Neutrophil (primary cell): Measurements from ENCODE around the gene COL4A1.

Experiments
- H3K27ac ChIP-seq: fragments of 200-600 bp; sonication (generic); 2 replicates; pipeline ENCODE4 v1.5.1; 2016; ENCODE audit warnings: mild to moderate bottlenecking, moderate library complexity
- H3K27me3 ChIP-seq: fragments of 200-600 bp; sonication (generic); 2 replicates; pipeline ENCODE4 v1.6.0; 2016; ENCODE audit warnings: mild to moderate bottlenecking
- H3K36me3 ChIP-seq: fragments of 200-600 bp; sonication (generic); 2 replicates; pipeline ENCODE4 v1.5.1; 2017
- H3K4me1 ChIP-seq, 2 experiments: fragments of 200-600 bp in 1 of 2; sonication (generic) in 1 of 2; 1 replicate in 1 of 2; 2 replicates in 1 of 2; pipeline versions ENCODE4 v1.5.1 to v1.6.1; 2013 to 2016; ENCODE audit warnings: low read depth in 1 of 2, low read length in 1 of 2, mild to moderate bottlenecking in 1 of 2, moderate library complexity in 1 of 2; ENCODE audit not compliant: control insufficient read depth in 1 of 2, insufficient read depth in 1 of 2
- H3K4me3 ChIP-seq, 2 experiments: fragments of 200-600 bp in 1 of 2; sonication (generic) in 1 of 2; 1 replicate in 1 of 2; 2 replicates in 1 of 2; pipeline ENCODE4 v1.5.1; 2013 to 2016; ENCODE audit warnings: low read depth in 1 of 2, low read length in 1 of 2, mild to moderate bottlenecking in 1 of 2, moderate library complexity in 1 of 2
- H3K9me3 ChIP-seq: fragments of 200-600 bp; sonication (generic); 2 replicates; pipeline ENCODE4 v1.5.1; 2016
- CTCF ChIP-seq: fragments of 200-600 bp; sonication (generic); IDR thresholded peaks from 2 replicates; pipeline ENCODE4 v1.5.1; 2016; ENCODE audit warnings: antibody characterized with exemption

COL4A1 gene

GRCh38 chr13:110129076-110129475 is 177.9 kb downstream of the COL4A1 start:
- no peak overlapping the region for H3K4me3 ChIP-seq
- no peaks in the 10 kb centered on the region for H3K9me3 ChIP-seq
- H3K36me3 ChIP-seq: no peaks in the 10 kb centered on the region
- no peak for TF ChIP-seq CTCF
- H3K27me3 ChIP-seq: peaks cover 11% of the 10 kb centered on the region
- H3K27ac ChIP-seq: no peak overlapping the region
- peaks cover 7 to 11% of the 10 kb centered on the region in 2 experiments for H3K4me1 ChIP-seq

- no peak overlapping the region for H3K27ac ChIP-seq
Observed at GRCh38 chr13:110128546-110128945, 178.4 kb downstream of the COL4A1 start.

GRCh38 chr13:110127986-110128511 is 178.9 kb downstream of the COL4A1 start:
- Histone ChIP-seq H3K27ac (no peak overlapping the region), H3K36me3 (no peaks in the 10 kb centered on the region), H3K4me1 (peaks cover 7 to 11% of the 10 kb centered on the region in 2 experiments), H3K27me3 (peaks cover 18% of the 10 kb centered on the region), H3K4me3 (no peak overlapping the region), H3K9me3 (no peaks in the 10 kb centered on the region)
- no peak for TF ChIP-seq CTCF

More at GRCh38 chr13:110128546-110128945, 178.4 kb downstream of the COL4A1 start:
- no peak for TF ChIP-seq CTCF
- no peaks in the 10 kb centered on the region for H3K36me3 ChIP-seq
- H3K27me3 ChIP-seq: peaks cover 13% of the 10 kb centered on the region
- no peaks in the 10 kb centered on the region for H3K9me3 ChIP-seq
- no peak overlapping the region for H3K4me3 ChIP-seq
- H3K4me1 ChIP-seq: peaks cover 7 to 11% of the 10 kb centered on the region in 2 experiments

- H3K27me3 ChIP-seq: peaks cover 33% of the 10 kb centered on the region
- H3K36me3 ChIP-seq: no peaks in the 10 kb centered on the region
- no peak overlapping the region for H3K4me3 ChIP-seq
- no peak overlapping the region for H3K27ac ChIP-seq
- peaks cover 7 to 11% of the 10 kb centered on the region in 2 experiments for H3K4me1 ChIP-seq
- TF ChIP-seq CTCF: no peak
- no peaks in the 10 kb centered on the region for H3K9me3 ChIP-seq
Observed at GRCh38 chr13:110126391-110126961, 180.5 kb downstream of the COL4A1 start.

- no peaks in the 10 kb centered on the region for H3K9me3 ChIP-seq
- no peaks in the 10 kb centered on the region for H3K36me3 ChIP-seq
- no peak overlapping the region for H3K27ac ChIP-seq
- no peak for TF ChIP-seq CTCF
- H3K4me3 ChIP-seq: no peak overlapping the region
- H3K27me3 ChIP-seq: peaks cover 38% of the 10 kb centered on the region
- peaks cover 7 to 11% of the 10 kb centered on the region in 2 experiments for H3K4me1 ChIP-seq
Observed at GRCh38 chr13:110125613-110126272, 181.2 kb downstream of the COL4A1 start.
